IPS-18a (cell line): ENCODE data around the gene IER2.

ENCODE experiments used
- H3K27ac ChIP-seq: one replicate; pipeline ENCODE4 v1.5.1; 2013; ENCODE audit warnings: low read length
- H3K27me3 ChIP-seq: one replicate; pipeline ENCODE4 v1.6.1; 2013; ENCODE audit warnings: mild to moderate bottlenecking, low read length; ENCODE audit not compliant: control insufficient read depth, insufficient read depth
- H3K36me3 ChIP-seq: one replicate; pipeline ENCODE4 v1.6.1; 2013; ENCODE audit warnings: low read depth, low read length; ENCODE audit not compliant: control insufficient read depth
- H3K4me1 ChIP-seq: one replicate; pipeline ENCODE4 v1.6.1; 2013; ENCODE audit warnings: low read depth, low read length; ENCODE audit not compliant: control insufficient read depth
- H3K4me3 ChIP-seq: one replicate; pipeline ENCODE4 v1.5.1; 2013; ENCODE audit warnings: low read length
- H3K9ac ChIP-seq: one replicate; pipeline ENCODE4 v1.6.1; 2013; ENCODE audit warnings: mild to moderate bottlenecking, low read length, moderate library complexity
- H3K9me3 ChIP-seq: one replicate; pipeline ENCODE4 v1.6.1; 2013; ENCODE audit warnings: low read depth, low read length; ENCODE audit not compliant: control insufficient read depth

The IER2 gene

GRCh38 chr19:13110099-13110610 lies 40.1 kb upstream of the IER2 start:
- Histone ChIP-seq H3K9me3 (no peaks in the 10 kb centered on the region), H3K4me3 (no peak overlapping the region), H3K27ac (no peak overlapping the region), H3K4me1 (no peaks in the 10 kb centered on the region), H3K36me3 (peaks cover 44% of the 10 kb centered on the region), H3K27me3 (no peaks in the 10 kb centered on the region), H3K9ac (no peak overlapping the region)

DNA sequence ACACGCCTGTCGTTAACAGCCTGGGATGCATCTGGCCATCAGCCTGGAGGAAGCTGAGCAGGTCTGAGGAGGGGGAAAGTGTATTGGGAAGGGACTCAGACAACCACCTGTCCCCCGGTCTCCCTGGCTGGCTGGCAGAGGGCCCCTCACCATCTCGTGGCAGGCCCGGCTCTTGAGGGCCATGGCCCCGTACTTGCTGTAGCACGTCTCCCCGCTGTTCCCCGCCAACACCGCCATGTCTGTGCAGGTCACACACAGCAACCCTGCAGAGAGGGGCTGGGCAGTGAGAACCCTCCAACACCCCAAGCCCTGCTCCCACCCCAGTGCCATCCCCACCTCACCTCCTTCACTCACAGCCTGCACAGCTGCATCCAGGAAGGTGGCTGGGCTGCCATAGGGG lies 37.7 kb upstream of the IER2 start:
- Histone ChIP-seq H3K9ac (no peak overlapping the region), H3K4me3 (no peak overlapping the region), H3K36me3 (peaks cover 41% of the 10 kb centered on the region), H3K9me3 (no peaks in the 10 kb centered on the region), H3K4me1 (peaks cover 7% of the 10 kb centered on the region), H3K27ac (no peak overlapping the region), H3K27me3 (no peaks in the 10 kb centered on the region)

- Histone ChIP-seq H3K27me3 (no peaks in the 10 kb centered on the region), H3K27ac (peak overlapping the region; percentile 81), H3K36me3 (peaks cover 24% of the 10 kb centered on the region), H3K9me3 (no peaks in the 10 kb centered on the region), H3K4me3 (peak overlapping the region; percentile 94), H3K9ac (peak overlapping the region; percentile 96), H3K4me1 (peaks cover 26% of the 10 kb centered on the region)
These were observed 34.3 kb upstream of the IER2 start for GRCh38 chr19:13115936-13116281.

GRCh38 chr19:13116282-13117175 lies 33.7 kb upstream of the IER2 start, which contains the start of gene TRMT1:
Gene TRMT1 (minus strand): TSS chr19:13116740. CDS start chr19:13116399, 341 bp downstream.
- Histone ChIP-seq H3K36me3 (peaks cover 24% of the 10 kb centered on the region), H3K27me3 (no peaks in the 10 kb centered on the region), H3K4me1 (peaks cover 27% of the 10 kb centered on the region), H3K27ac (peak within 1 kb of the TSS; percentile 81), H3K9ac (peak within 1 kb of the TSS; percentile 96), H3K9me3 (no peaks in the 10 kb centered on the region), H3K4me3 (peak within 1 kb of the TSS; percentile 94)

- Histone ChIP-seq H3K9ac (no peak overlapping the region), H3K4me1 (peaks cover 27% of the 10 kb centered on the region), H3K9me3 (no peaks in the 10 kb centered on the region), H3K27ac (no peak overlapping the region), H3K36me3 (peaks cover 23% of the 10 kb centered on the region), H3K4me3 (peak overlapping the region; percentile 94), H3K27me3 (no peaks in the 10 kb centered on the region)
These were observed 32.9 kb upstream of the IER2 start for GRCh38 chr19:13117176-13117771.

DNA sequence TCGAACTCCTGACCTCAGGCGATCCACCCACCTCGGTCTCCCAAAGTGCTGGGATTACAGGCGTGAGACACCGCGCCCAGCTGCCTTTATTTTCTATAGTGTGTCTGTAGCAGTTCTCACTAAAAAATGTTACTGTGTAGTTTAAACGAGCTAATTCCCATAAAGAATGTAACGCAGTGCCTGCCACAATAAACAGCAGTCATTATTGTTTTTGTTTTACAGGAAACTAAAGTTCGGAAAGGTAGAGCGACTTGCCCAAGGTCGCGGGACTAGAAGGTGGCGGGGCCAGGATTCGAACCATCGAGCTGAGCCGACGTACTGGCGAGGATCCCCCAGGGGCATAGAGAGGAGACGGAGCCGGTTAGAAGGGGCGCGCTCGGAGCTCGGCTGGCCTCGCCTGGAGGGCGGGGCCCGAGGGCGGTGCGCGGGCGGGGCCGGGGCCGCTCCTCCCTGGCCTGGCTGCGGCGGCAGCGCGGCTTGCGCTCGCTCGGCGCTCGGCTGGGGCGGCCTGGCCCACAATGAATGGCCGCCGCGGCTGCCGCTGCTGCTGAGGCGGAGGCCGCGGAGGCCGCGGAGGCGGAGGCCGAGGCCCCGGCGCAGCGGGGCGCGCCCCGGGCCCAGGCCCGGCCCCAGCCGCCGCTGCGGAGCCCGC lies 32.3 kb upstream of the IER2 start, which contains the start of gene NACC1:
TSS of gene NACC1 (plus strand) at position 493 of the 652 bp plus-strand sequence. CDS start 16,944 bp downstream, outside the sequence.
- no peaks in the 10 kb centered on the region for H3K27me3 ChIP-seq
- H3K9ac ChIP-seq, result peak within 1 kb of the TSS; percentile 91
- peak within 1 kb of the TSS; percentile 86 for H3K27ac ChIP-seq
- H3K4me3 ChIP-seq, result peak within 1 kb of the TSS; percentile 94
- peaks cover 17% of the 10 kb centered on the region for H3K36me3 ChIP-seq
- H3K9me3 ChIP-seq, result no peaks in the 10 kb centered on the region
- H3K4me1 ChIP-seq, result peaks cover 27% of the 10 kb centered on the region

DNA sequence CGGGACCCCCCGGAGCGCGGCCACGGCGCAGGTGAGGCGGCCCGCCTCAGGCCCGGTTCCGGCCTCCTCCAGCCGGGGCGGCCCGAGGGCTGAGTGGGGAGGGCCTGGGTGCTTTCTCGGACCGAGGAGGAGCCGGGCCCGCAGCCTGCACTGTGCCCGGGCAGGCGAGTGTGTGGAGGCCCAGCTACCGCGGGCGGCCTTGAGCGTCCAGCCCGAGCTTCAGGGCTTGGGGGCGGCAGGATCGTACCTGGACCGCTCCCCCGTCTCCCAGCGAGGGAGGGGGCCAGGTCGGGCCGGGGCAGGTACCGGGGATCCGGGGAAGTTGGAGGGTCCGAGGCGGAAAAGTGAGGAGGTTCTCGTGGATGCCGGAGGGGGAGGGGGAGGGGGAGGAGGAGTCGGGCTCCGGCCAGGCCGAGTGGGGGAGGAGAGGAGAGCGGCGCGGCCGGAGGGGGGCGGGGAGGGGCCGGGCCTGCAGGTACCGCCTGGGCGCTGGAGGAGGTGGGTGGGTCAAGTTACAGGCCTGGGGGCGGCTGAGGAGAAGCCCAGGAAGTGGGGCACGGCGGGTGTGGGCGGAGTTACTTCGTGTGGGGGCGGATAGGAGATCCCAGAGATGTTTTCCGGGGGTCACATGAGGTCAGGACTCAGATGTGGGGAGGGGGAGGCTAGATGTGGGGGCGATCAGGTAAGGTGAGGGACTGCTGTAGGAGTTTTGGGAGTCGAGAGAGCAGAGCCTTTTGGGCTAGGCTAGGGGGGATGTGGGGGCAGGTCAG lies 31.6 kb upstream of the IER2 start:
- Histone ChIP-seq H3K9me3 (no peaks in the 10 kb centered on the region), H3K36me3 (peaks cover 12% of the 10 kb centered on the region), H3K9ac (peak overlapping the region; percentile 91), H3K27me3 (no peaks in the 10 kb centered on the region), H3K4me1 (peaks cover 27% of the 10 kb centered on the region), H3K27ac (peak overlapping the region; percentile 86), H3K4me3 (peak overlapping the region; percentile 74)

DNA sequence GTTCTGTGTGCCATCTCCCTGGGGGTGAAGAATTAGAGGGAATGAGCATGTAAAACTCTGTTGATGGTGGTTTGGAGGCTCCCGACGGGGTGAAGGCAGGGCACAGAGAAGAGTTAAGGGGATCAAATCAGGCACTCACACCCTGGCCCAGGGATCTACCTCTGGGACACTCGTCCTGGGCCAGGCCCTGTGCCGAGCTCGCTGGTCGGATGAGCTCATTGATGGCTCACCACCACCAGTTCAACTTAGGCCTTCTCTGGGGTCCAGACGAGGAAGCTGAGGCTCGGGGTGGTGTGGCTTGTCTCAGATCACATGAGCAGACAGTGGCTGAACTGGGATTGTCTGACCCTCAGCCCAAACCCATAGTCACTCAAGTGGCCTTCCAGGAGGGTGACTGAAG lies 30.6 kb upstream of the IER2 start:
- no peak overlapping the region for H3K27ac ChIP-seq

DNA sequence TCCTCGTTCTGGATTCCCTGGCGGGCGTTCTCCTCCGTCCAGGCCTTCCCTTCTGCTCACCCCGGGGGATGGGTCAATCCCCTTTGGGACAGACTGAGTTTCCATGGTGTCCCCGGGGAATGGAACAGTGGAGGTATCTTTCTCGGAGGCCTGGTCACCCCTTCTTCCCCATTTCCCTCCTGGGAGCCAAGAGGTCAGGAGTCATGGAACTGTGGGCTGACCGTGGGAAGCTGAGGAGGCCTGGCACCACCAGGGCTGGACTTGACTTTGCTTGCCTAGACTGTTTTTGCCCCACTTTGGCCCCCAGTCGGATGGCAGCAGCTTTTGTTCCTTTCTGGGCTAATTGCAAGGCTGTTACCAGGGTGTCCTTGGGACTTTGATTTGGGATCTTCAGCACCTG lies 30.2 kb upstream of the IER2 start:
- no peaks in the 10 kb centered on the region for H3K9me3 ChIP-seq
- peaks cover 3% of the 10 kb centered on the region for H3K36me3 ChIP-seq
- H3K9ac ChIP-seq, result no peak overlapping the region
- H3K4me3 ChIP-seq, result peak overlapping the region; percentile 74
- H3K27ac ChIP-seq, result no peak overlapping the region
- no peaks in the 10 kb centered on the region for H3K27me3 ChIP-seq
- H3K4me1 ChIP-seq, result peaks cover 27% of the 10 kb centered on the region

More for the DNA sequence above, 30.6 kb upstream of the IER2 start:
- H3K4me3 ChIP-seq, result peak overlapping the region; percentile 74
- H3K27me3 ChIP-seq, result no peaks in the 10 kb centered on the region
- H3K9ac ChIP-seq, result no peak overlapping the region
- no peaks in the 10 kb centered on the region for H3K9me3 ChIP-seq
- peaks cover 5% of the 10 kb centered on the region for H3K36me3 ChIP-seq
- H3K4me1 ChIP-seq, result peaks cover 27% of the 10 kb centered on the region

DNA sequence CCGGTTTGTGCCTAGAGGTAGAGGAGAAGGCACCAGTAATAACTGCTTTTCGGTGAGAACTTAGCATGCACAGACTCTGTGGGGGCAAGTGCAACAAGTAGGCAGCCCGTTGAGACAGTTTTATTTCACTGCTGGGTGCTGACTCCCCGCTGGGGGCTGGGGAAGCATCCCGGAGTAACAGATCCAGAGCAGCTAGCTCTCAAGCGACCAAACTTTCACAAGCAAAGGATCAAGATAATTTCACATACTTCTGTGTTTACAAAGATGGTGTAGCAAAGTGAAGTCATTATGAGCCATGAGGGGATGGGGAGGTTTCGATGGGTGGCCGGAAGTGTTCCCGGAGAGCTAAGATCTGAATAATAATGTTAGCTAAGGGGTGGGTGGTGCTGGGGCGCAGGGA lies 29.4 kb upstream of the IER2 start:
- H3K4me1 ChIP-seq, result peaks cover 24% of the 10 kb centered on the region
- H3K27me3 ChIP-seq, result no peaks in the 10 kb centered on the region
- peaks cover 3% of the 10 kb centered on the region for H3K36me3 ChIP-seq
- no peak overlapping the region for H3K27ac ChIP-seq
- no peak overlapping the region for H3K9ac ChIP-seq
- no peaks in the 10 kb centered on the region for H3K9me3 ChIP-seq
- H3K4me3 ChIP-seq, result peak overlapping the region; percentile 42
